Omental fat pad (tissue), 4 donors: Measurements from ENCODE around the gene C5AR1. TPM values are rescaled to one million over a fixed set of nuclear protein-coding genes. Genes with fewer than 3 reads are reported as not detected.

Experiments used
- ATAC-seq: fragments of 150-250 bp; one replicate; pipeline ENCODE4 v1.9.1; 2016; ENCODE audit warnings: mild to moderate bottlenecking, moderate library complexity; ENCODE audit not compliant: low FRiP score
- DNase-seq: peaks from one replicate; pipeline ENCODE4 v3.0.0-alpha.2; 2019; ENCODE audit warnings: low spot score
- CTCF ChIP-seq, 3 donors: fragments of 450-650 bp; IDR thresholded peaks; one replicate each; pipeline ENCODE4 v1.5.1; 2016 to 2017; ENCODE audit warnings: antibody characterized with exemption in 3 of 3, mild to moderate bottlenecking in 3 of 3, moderate library complexity in 2 of 3
- total RNA-seq, 4 donors: library from RNA; depleted of rRNA; stranded (reverse); fragments of >200 nt; gene quantifications; one replicate each; pipeline ENCODE4 v1.1.0, GENCODE V29; 2016

The C5AR1 gene
- total RNA-seq, 4 donors from 2014 or later, result 26.5 to 94.0 (median 60.7) TPM

- TF ChIP-seq CTCF (IDR thresholded peaks at IDR 0.05), result no peak
- ATAC-seq (no peak), DNase-seq (no peak)
These were observed 40.1 kb upstream of the C5AR1 start for GRCh38 chr19:47269596-47269995.

GRCh38 chr19:47270408-47270807, 39.3 kb upstream of the C5AR1 start:
- DNase-seq (no peak), ATAC-seq (no peak)
- TF ChIP-seq CTCF (IDR thresholded peaks at IDR 0.05), result no peak

- ATAC-seq (no peak), DNase-seq (no peak)
- no peak for TF ChIP-seq CTCF (IDR thresholded peaks at IDR 0.05)
These were observed 37.7 kb upstream of the C5AR1 start for GRCh38 chr19:47271949-47272348.

GRCh38 chr19:47272448-47273312, 37.0 kb upstream of the C5AR1 start:
- no peak for TF ChIP-seq CTCF (IDR thresholded peaks at IDR 0.05)
- DNase-seq (no peak), ATAC-seq (peak; percentile 24)

GRCh38 chr19:47273313-47274070, 36.2 kb upstream of the C5AR1 start:
- DNase-seq (peak; percentile 70), ATAC-seq (peak; percentile 72)
- no peak for TF ChIP-seq CTCF (IDR thresholded peaks at IDR 0.05)

- ATAC-seq (peak; percentile 83), DNase-seq (peak; percentile 99)
- no peak for TF ChIP-seq CTCF (IDR thresholded peaks at IDR 0.05)
These were observed 35.4 kb upstream of the C5AR1 start, which contains the start of gene INAFM1 for GRCh38 chr19:47274071-47274890. TSS of gene INAFM1 (plus strand) at chr19:47274885. CDS start at chr19:47274920, 35 bp downstream.
